ENCODE data around the gene MPDZ. TPM values are rescaled to one million over a fixed set of nuclear protein-coding genes. Genes with fewer than 3 reads are reported as not detected.

Gene MPDZ
- total and polyA plus RNA-seq, 2 of the 13 experiments (the other 11 are each of a cell fraction or from before 2014, with no cell fraction given) = 12.4 to 14.7 TPM

DNA sequence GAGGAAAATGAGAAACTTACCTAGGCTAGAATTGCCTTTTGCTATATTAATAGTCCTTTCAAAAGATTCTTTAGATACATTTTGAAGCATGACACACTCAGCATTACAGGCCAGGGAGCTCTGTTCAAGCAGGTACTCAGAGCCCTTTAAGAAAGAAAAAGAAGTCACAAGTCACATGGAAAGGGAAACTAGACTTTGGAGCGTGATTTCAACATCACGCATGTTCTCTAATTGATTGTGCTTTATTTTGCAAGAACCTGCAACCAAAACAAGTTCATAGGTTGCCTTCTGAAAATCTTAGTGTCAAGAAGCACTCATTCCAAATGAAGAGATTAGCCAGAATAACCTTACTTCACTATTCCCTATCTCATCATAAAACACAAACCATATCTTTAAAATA is 103.8 kb downstream of the MPDZ start (continued):
- TF ChIP-seq ZNF44 (CRISPR knock-in tag; IDR thresholded peaks at IDR 0.05) (no peak), SRY (CRISPR knock-in tag; IDR thresholded peaks at IDR 0.05) (no peak), ZNF350 (CRISPR knock-in tag; IDR thresholded peaks at IDR 0.05; ENCODE audit: borderline replicate concordance, low read depth) (no peak), RXRB (CRISPR knock-in tag; IDR thresholded peaks at IDR 0.05; ENCODE audit: borderline replicate concordance) (no peak), CHD2 (IDR thresholded peaks at IDR 0.05; ENCODE audit: low read depth, low read length) (no peak), KDM6A (CRISPR knock-in tag; IDR thresholded peaks at IDR 0.05; ENCODE audit: low read depth) (0 out of 2 replicates have a peak, but pooled peaks have one; percentile 14), PITX1 (CRISPR knock-in tag; IDR thresholded peaks at IDR 0.05) (no peak), ZSCAN29 (CRISPR knock-in tag; conservative IDR thresholded peaks at IDR 0.05) (no peak), TBL1XR1 (IDR thresholded peaks at IDR 0.05; ENCODE audit: borderline replicate concordance, low read length, partially characterized antibody) (no peak), KLF12 (CRISPR knock-in tag; IDR thresholded peaks at IDR 0.05; ENCODE audit: borderline replicate concordance) (no peak), XBP1 (CRISPR knock-in tag; IDR thresholded peaks at IDR 0.05) (no peak), FOXO1 (CRISPR knock-in tag; IDR thresholded peaks at IDR 0.05) (no peak; the same call in 1 of the 2 replicates), MEIS1 (CRISPR knock-in tag; IDR thresholded peaks at IDR 0.05; ENCODE audit: borderline replicate concordance) (no peak)
- TF ChIP-seq, protein P1, sequence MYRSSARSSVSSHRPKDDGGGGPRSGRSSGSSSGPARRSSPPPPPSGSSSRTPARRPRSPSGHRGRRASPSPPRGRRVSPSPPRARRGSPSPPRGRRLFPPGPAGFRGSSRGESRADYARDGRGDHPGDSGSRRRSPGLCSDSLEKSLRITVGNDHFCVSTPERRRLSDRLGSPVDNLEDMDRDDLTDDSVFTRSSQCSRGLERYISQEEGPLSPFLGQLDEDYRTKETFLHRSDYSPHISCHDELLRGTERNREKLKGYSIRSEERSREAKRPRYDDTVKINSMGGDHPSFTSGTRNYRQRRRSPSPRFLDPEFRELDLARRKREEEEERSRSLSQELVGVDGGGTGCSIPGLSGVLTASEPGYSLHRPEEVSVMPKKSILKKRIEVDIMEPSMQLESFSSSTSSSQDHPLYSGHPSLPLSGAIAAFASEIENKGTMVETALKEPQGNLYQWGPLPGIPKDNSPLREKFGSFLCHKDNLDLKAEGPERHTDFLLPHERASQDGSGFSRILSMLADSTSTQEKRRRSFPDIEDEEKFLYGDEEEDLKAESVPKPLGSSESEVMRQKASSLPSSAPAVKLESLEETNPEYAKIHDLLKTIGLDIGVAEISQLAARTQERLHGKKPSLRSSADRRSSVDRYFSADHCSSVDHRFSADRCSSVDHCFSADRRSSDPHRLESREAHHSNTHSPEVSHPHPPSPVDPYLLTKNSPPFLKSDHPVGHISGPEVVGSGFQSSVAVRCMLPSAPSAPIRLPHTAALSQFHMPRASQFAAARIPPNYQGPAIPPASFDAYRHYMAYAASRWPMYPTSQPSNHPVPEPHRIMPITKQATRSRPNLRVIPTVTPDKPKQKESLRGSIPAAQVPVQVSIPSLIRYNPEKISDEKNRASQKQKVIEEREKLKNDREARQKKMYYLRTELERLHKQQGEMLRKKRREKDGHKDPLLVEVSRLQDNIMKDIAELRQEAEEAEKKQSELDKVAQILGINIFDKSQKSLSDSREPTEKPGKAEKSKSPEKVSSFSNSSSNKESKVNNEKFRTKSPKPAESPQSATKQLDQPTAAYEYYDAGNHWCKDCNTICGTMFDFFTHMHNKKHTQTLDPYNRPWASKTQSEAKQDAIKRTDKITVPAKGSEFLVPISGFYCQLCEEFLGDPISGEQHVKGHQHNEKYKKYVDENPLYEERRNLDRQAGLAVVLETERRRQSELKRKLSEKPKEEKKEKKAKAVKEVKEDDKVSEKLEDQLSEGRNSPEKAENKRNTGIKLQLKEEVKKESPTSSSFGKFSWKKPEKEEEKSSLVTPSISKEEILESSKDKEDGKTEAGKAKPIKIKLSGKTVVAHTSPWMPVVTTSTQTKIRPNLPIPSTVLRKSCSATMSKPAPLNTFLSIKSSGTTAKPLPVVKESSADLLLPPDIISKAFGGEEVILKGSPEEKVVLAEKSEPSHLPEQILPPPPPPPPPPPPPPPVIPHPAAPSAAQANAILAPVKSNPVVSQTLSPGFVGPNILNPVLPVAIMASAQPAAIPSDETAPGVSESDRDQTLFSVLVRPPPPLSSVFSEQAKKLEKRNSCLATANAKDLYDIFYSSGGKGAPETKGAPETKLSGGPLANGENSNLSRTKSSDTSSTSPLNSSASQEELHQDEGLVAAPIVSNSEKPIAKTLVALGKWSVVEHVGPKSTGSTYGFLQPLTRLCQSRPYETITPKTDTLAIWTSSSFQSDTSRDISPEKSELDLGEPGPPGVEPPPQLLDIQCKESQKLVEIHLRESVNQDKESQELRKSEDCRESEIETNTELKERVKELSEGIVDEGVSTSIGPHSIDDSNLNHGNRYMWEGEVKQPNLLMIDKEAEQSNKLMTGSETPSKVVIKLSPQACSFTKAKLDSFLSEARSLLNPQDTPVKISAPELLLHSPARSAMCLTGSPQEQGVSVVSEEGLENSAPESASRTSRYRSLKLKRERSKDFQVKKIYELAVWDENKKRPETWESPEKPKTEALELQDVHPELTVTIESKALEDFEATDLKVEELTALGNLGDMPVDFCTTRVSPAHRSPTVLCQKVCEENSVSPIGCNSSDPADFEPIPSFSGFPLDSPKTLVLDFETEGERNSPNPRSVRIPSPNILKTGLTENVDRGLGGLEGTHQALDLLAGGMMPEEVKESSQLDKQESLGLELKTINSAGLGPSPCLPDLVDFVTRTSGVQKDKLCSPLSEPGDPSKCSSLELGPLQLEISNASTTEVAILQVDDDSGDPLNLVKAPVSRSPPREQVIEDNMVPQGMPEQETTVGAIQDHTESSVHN (CRISPR knock-in tag; IDR thresholded peaks at IDR 0.05) = no peak
- TF ChIP-seq, protein P2, sequence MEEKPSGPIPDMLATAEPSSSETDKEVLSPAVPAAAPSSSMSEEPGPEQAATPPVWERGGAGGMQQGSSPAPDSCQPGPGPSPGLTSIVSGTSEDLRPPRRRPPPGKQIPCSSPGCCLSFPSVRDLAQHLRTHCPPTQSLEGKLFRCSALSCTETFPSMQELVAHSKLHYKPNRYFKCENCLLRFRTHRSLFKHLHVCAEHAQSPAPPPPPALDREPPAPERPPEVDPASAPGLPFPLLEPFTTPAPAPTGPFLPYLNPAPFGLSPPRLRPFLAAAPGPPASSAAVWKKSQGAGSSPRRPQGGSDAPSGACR (CRISPR knock-in tag; IDR thresholded peaks at IDR 0.05) = no peak
